ENCODE data around the gene DROSHA. TPM values are rescaled to one million over a fixed set of nuclear protein-coding genes. Genes with fewer than 3 reads are reported as not detected.

The DROSHA gene
- polyA plus RNA-seq, 1 donor (not counting 4 experiments of a cell fraction or from before 2014, with no cell fraction given): 39.9 TPM

DNA sequence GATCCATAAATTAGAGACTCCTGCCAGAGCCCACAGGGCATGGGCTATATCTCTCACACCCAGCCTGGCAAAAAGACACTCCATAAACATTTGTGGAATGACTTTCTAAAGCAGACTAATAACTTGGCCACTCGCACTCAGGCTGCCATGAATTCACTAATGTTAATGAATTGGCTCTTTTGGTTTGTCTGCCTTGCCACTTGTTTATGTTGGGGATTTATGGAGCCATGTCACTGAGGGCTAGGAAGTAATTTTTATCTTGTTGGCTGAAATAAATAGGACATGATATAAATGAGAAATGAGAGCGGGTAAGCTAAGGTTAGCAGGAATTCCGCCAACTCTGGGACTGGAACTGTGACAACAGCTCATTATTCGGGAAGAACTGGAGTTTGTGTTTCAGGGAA lies 55.2 kb downstream of the DROSHA start:
- no peaks in the 10 kb centered on the region for H4K20me1 ChIP-seq (ENCODE audit: control insufficient read depth, extremely low read depth, insufficient read depth, low read length)

DNA sequence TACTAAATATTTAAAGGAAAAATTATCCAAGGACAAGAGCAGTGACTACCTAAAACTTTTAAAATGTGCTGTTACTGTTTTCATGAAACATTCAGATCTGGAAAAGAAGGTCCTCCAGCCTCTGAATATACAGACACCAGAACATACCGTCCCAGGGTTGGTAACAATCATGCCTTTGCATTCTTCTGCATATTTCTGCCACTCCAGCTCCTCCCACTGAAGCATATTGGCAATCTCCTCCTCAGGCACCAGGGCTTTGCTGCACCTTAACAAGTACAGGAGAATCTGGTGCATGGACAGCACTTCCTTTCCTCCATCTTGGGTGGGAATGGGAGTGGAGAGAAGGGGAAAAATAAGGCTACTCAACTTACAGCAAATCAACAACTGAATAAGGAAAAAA lies 60.0 kb downstream of the DROSHA start:
- no peak for TF ChIP-seq EZH2 (IDR thresholded peaks at IDR 0.05; ENCODE audit: low read length)
- TF ChIP-seq, protein P1, sequence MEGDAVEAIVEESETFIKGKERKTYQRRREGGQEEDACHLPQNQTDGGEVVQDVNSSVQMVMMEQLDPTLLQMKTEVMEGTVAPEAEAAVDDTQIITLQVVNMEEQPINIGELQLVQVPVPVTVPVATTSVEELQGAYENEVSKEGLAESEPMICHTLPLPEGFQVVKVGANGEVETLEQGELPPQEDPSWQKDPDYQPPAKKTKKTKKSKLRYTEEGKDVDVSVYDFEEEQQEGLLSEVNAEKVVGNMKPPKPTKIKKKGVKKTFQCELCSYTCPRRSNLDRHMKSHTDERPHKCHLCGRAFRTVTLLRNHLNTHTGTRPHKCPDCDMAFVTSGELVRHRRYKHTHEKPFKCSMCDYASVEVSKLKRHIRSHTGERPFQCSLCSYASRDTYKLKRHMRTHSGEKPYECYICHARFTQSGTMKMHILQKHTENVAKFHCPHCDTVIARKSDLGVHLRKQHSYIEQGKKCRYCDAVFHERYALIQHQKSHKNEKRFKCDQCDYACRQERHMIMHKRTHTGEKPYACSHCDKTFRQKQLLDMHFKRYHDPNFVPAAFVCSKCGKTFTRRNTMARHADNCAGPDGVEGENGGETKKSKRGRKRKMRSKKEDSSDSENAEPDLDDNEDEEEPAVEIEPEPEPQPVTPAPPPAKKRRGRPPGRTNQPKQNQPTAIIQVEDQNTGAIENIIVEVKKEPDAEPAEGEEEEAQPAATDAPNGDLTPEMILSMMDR (optimal IDR thresholded peaks at IDR 0.05 in 1 of 3, IDR thresholded peaks at IDR 0.05 in 1 of 3, conservative IDR thresholded peaks at IDR 0.05 in 1 of 3; ENCODE audit: extremely low read depth in 1 of 3, insufficient read depth in 2 of 3, low read length in 3 of 3): no peak
- no peaks in the 10 kb centered on the region for H3K79me2 ChIP-seq (ENCODE audit: control insufficient read depth, insufficient read depth, low read length)
- no peaks in the 10 kb centered on the region for H3K9me1 ChIP-seq (ENCODE audit: control insufficient read depth, extremely low read depth, insufficient read depth, low read length)
- no peaks in the 10 kb centered on the region for H3K27me3 ChIP-seq (ENCODE audit: control insufficient read depth, extremely low read depth, insufficient read depth, low read length)
- H3K4me3 ChIP-seq (ENCODE audit: control insufficient read depth in 2 of 3, extremely low read depth in 1 of 3, insufficient read depth in 2 of 3, low read depth in 1 of 3, low read length in 3 of 3): no peak overlapping the region
- H3K27ac ChIP-seq (ENCODE audit: control insufficient read depth, insufficient read depth, low read length): no peak overlapping the region
- DNase-seq (ENCODE audit: low read depth, low spot score): no peak
- H4K20me1 ChIP-seq (ENCODE audit: control insufficient read depth, extremely low read depth, insufficient read depth, low read length): no peaks in the 10 kb centered on the region
- H3K9ac ChIP-seq (ENCODE audit: control insufficient read depth, extremely low read depth, insufficient read depth, low read length): no peak overlapping the region
- H3K36me3 ChIP-seq (ENCODE audit: control insufficient read depth in 2 of 2, extremely low read depth in 1 of 2, insufficient read depth in 2 of 2, low read length in 2 of 2): peaks cover 4 to 5% of the 10 kb centered on the region in 2 experiments
- H3K9me3 ChIP-seq (ENCODE audit: control insufficient read depth, low read depth, low read length): no peaks in the 10 kb centered on the region
- no peak for FAIRE-seq
- no peak overlapping the region for H3K4me2 ChIP-seq (ENCODE audit: control insufficient read depth, extremely low read depth, insufficient read depth, low read depth, low read length)
- H3K4me1 ChIP-seq (ENCODE audit: control insufficient read depth, extremely low read depth, insufficient read depth, low read length): no peaks in the 10 kb centered on the region
- H2AFZ ChIP-seq (ENCODE audit: control insufficient read depth, low read length): no peak overlapping the region
- dilution Hi-C loops (cut with MboI; ENCODE audit: extremely low pct_ligation_motif_present, low sequenced_read_pairs): no loop called here

More for the DNA sequence above, 55.2 kb downstream of the DROSHA start:
- H3K4me2 ChIP-seq (ENCODE audit: control insufficient read depth, extremely low read depth, insufficient read depth, low read depth, low read length): no peak overlapping the region
- H3K4me1 ChIP-seq (ENCODE audit: control insufficient read depth, extremely low read depth, insufficient read depth, low read length): no peaks in the 10 kb centered on the region
- no peak overlapping the region for H3K27ac ChIP-seq (ENCODE audit: control insufficient read depth, insufficient read depth, low read length)
- dilution Hi-C loops (cut with MboI; ENCODE audit: extremely low pct_ligation_motif_present, low sequenced_read_pairs): no loop called here
- no peak overlapping the region for H3K9ac ChIP-seq (ENCODE audit: control insufficient read depth, extremely low read depth, insufficient read depth, low read length)
- peaks cover 3 to 8% of the 10 kb centered on the region in 2 experiments for H3K36me3 ChIP-seq (ENCODE audit: control insufficient read depth in 2 of 2, extremely low read depth in 1 of 2, insufficient read depth in 2 of 2, low read length in 2 of 2)
- no peaks in the 10 kb centered on the region for H3K9me3 ChIP-seq (ENCODE audit: control insufficient read depth, low read depth, low read length)
- DNase-seq (ENCODE audit: low read depth, low spot score): no peak
- no peak overlapping the region for H3K4me3 ChIP-seq (ENCODE audit: control insufficient read depth in 2 of 3, extremely low read depth in 1 of 3, insufficient read depth in 2 of 3, low read depth in 1 of 3, low read length in 3 of 3)
- no peaks in the 10 kb centered on the region for H3K27me3 ChIP-seq (ENCODE audit: control insufficient read depth, extremely low read depth, insufficient read depth, low read length)
- H2AFZ ChIP-seq (ENCODE audit: control insufficient read depth, low read length): no peak overlapping the region
- H3K9me1 ChIP-seq (ENCODE audit: control insufficient read depth, extremely low read depth, insufficient read depth, low read length): no peaks in the 10 kb centered on the region
- no peak for FAIRE-seq
- TF ChIP-seq EZH2 (IDR thresholded peaks at IDR 0.05; ENCODE audit: low read length): no peak
- TF ChIP-seq, protein P1 (optimal IDR thresholded peaks at IDR 0.05 in 1 of 3, IDR thresholded peaks at IDR 0.05 in 1 of 3, conservative IDR thresholded peaks at IDR 0.05 in 1 of 3; ENCODE audit: extremely low read depth in 1 of 3, insufficient read depth in 2 of 3, low read length in 3 of 3): no peak
- no peaks in the 10 kb centered on the region for H3K79me2 ChIP-seq (ENCODE audit: control insufficient read depth, insufficient read depth, low read length)

Measured in keratinocyte (primary cell).